GM21528 (cell line): ENCODE measurements around the gene ZNF669.

Experiments used
- ATAC-seq: cut with Tn5 transposase; IDR thresholded peaks from one replicate; pipeline ENCODE4 v1.9.1; 2021; ENCODE audit warnings: mild to moderate bottlenecking, moderate library complexity; ENCODE audit not compliant: unreplicated experiment, low FRiP score

ZNF669 gene

GRCh38 chr1:247111700-247112478 lies 7.7 kb upstream of the ZNF669 start:
- no peak for ATAC-seq

GRCh38 chr1:247111259-247111699 lies 7.1 kb upstream of the ZNF669 start:
- ATAC-seq = no peak

GRCh38 chr1:247110627-247111258 lies 6.6 kb upstream of the ZNF669 start:
- ATAC-seq = no peak

- no peak for ATAC-seq
These were observed 3.5 kb upstream of the ZNF669 start for GRCh38 chr1:247107694-247108093.

- no peak for ATAC-seq
These were observed 1.8 kb upstream of the ZNF669 start for GRCh38 chr1:247105966-247106365.

- ATAC-seq = no peak
These were observed 809 bp upstream of the ZNF669 start for GRCh38 chr1:247104965-247105364.

GRCh38 chr1:247102381-247102780 lies 1.8 kb downstream of the ZNF669 start:
- ATAC-seq = no peak

GRCh38 chr1:247100676-247101279 lies 3.4 kb downstream of the ZNF669 start:
- ATAC-seq = no peak

GRCh38 chr1:247096958-247097357 lies 7.2 kb downstream of the ZNF669 start:
- no peak for ATAC-seq

- ATAC-seq = no peak
These were observed 7.6 kb downstream of the ZNF669 start for GRCh38 chr1:247096544-247096943.

GRCh38 chr1:247096112-247096511 lies 8.0 kb downstream of the ZNF669 start:
- no peak for ATAC-seq

- no peak for ATAC-seq
These were observed 13.7 kb downstream of the ZNF669 start for GRCh38 chr1:247090455-247090854.

- no peak for ATAC-seq
These were observed 14.4 kb downstream of the ZNF669 start for GRCh38 chr1:247089616-247090375.

- ATAC-seq = no peak
These were observed 15.2 kb downstream of the ZNF669 start for GRCh38 chr1:247088967-247089366.

GRCh38 chr1:247087256-247087655 lies 16.9 kb downstream of the ZNF669 start:
- ATAC-seq = no peak

GRCh38 chr1:247085310-247085709 lies 18.8 kb downstream of the ZNF669 start:
- no peak for ATAC-seq

- ATAC-seq = no peak
These were observed 19.4 kb downstream of the ZNF669 start for GRCh38 chr1:247084771-247085170.

GRCh38 chr1:247079141-247079874 lies 24.8 kb downstream of the ZNF669 start:
- no peak for ATAC-seq

- peak; percentile 100 for ATAC-seq
These were observed 25.7 kb downstream of the ZNF669 start, which contains the start of gene ZNF670 for GRCh38 chr1:247078258-247079140. Gene ZNF670 (minus strand): TSS chr1:247078811. CDS start chr1:247078596, 215 bp downstream.
